ENCODE data around the gene NCAM1.

The NCAM1 gene

GRCh38 chr11:113240790-113241635 lies 279.8 kb downstream of the NCAM1 start:
- Histone ChIP-seq H3K4me3 (ENCODE audit: low read depth in 1 of 2, low read length in 1 of 2) (no peak overlapping the region), H3K9me3 (no peaks in the 10 kb centered on the region), H3K27me3 (peaks cover 48% of the 10 kb centered on the region), H3K4me1 (ENCODE audit: control insufficient read depth in 1 of 2, insufficient read depth in 1 of 2, low read depth in 1 of 2, low read length in 1 of 2) (peaks cover 0 to 6% of the 10 kb centered on the region in 2 experiments), H3K27ac (no peak overlapping the region), H3K36me3 (no peaks in the 10 kb centered on the region)
- TF ChIP-seq CTCF (IDR thresholded peaks at IDR 0.05) = no peak

GRCh38 chr11:113241636-113242054 lies 280.4 kb downstream of the NCAM1 start:
- TF ChIP-seq CTCF (IDR thresholded peaks at IDR 0.05) = no peak
- peaks cover 0 to 6% of the 10 kb centered on the region in 2 experiments for H3K4me1 ChIP-seq (ENCODE audit: control insufficient read depth in 1 of 2, insufficient read depth in 1 of 2, low read depth in 1 of 2, low read length in 1 of 2)
- H3K27ac ChIP-seq = no peak overlapping the region
- H3K27me3 ChIP-seq = peaks cover 51% of the 10 kb centered on the region
- no peaks in the 10 kb centered on the region for H3K36me3 ChIP-seq
- H3K9me3 ChIP-seq = no peaks in the 10 kb centered on the region
- no peak overlapping the region for H3K4me3 ChIP-seq (ENCODE audit: low read depth in 1 of 2, low read length in 1 of 2)

GRCh38 chr11:113242060-113242459 lies 280.8 kb downstream of the NCAM1 start:
- no peak overlapping the region for H3K4me3 ChIP-seq (ENCODE audit: low read depth in 1 of 2, low read length in 1 of 2)
- H3K4me1 ChIP-seq (ENCODE audit: control insufficient read depth in 1 of 2, insufficient read depth in 1 of 2, low read depth in 1 of 2, low read length in 1 of 2) = peaks cover 0 to 6% of the 10 kb centered on the region in 2 experiments
- peaks cover 55% of the 10 kb centered on the region for H3K27me3 ChIP-seq
- no peak for TF ChIP-seq CTCF (IDR thresholded peaks at IDR 0.05)
- H3K9me3 ChIP-seq = no peaks in the 10 kb centered on the region
- no peak overlapping the region for H3K27ac ChIP-seq
- no peaks in the 10 kb centered on the region for H3K36me3 ChIP-seq

- H3K27me3 ChIP-seq = peaks cover 58% of the 10 kb centered on the region
- no peaks in the 10 kb centered on the region for H3K36me3 ChIP-seq
- no peak for TF ChIP-seq CTCF (IDR thresholded peaks at IDR 0.05)
- no peaks in the 10 kb centered on the region for H3K9me3 ChIP-seq
- no peak overlapping the region for H3K4me3 ChIP-seq (ENCODE audit: low read depth in 1 of 2, low read length in 1 of 2)
- H3K4me1 ChIP-seq (ENCODE audit: control insufficient read depth in 1 of 2, insufficient read depth in 1 of 2, low read depth in 1 of 2, low read length in 1 of 2) = peaks cover 0 to 6% of the 10 kb centered on the region in 2 experiments
- no peak overlapping the region for H3K27ac ChIP-seq
Measured at GRCh38 chr11:113242767-113243397, 281.7 kb downstream of the NCAM1 start.

- TF ChIP-seq CTCF (IDR thresholded peaks at IDR 0.05) = no peak
- Histone ChIP-seq H3K27me3 (peaks cover 52% of the 10 kb centered on the region), H3K36me3 (no peaks in the 10 kb centered on the region), H3K4me1 (ENCODE audit: control insufficient read depth in 1 of 2, insufficient read depth in 1 of 2, low read depth in 1 of 2, low read length in 1 of 2) (peaks cover 0 to 6% of the 10 kb centered on the region in 2 experiments), H3K9me3 (no peaks in the 10 kb centered on the region), H3K4me3 (ENCODE audit: low read depth in 1 of 2, low read length in 1 of 2) (no peak overlapping the region), H3K27ac (no peak overlapping the region)
Measured at GRCh38 chr11:113243696-113244095, 282.5 kb downstream of the NCAM1 start.
